Neural cell (in vitro differentiated cells): Measurements from ENCODE around the gene RFC5. TPM values are rescaled to one million over a fixed set of nuclear protein-coding genes. Genes with fewer than 3 reads are reported as not detected.

Source experiments
- H2AFZ ChIP-seq: fragments of 200-600, 300-800 bp; sonication (generic), shearing (Covaris generic); 2 replicates; pipeline ENCODE4 v1.6.0; 2014; ENCODE audit warnings: low read depth, mild to moderate bottlenecking, antibody characterized with exemption, low read length, moderate library complexity
- H3F3A ChIP-seq: fragments of 200-600 bp; shearing (Covaris generic); 2 replicates; pipeline ENCODE4 v1.6.1; 2016; ENCODE audit warnings: mild to moderate bottlenecking, moderate library complexity, mixed read lengths, antibody characterized with exemption, low read length; ENCODE audit not compliant: insufficient read depth, poor library complexity, severe bottlenecking
- H3K27ac ChIP-seq: fragments of 200-600, 300-800 bp; sonication (generic), shearing (Covaris generic); 2 replicates; pipeline ENCODE4 v1.5.1; 2014; ENCODE audit warnings: mild to moderate bottlenecking, low read length, moderate library complexity
- H3K27me3 ChIP-seq: fragments of 300-800, 200-600 bp; sonication (generic), shearing (Covaris generic); 2 replicates; pipeline ENCODE4 v1.6.0; 2014; ENCODE audit warnings: mild to moderate bottlenecking, low read depth, low read length, moderate library complexity; ENCODE audit not compliant: insufficient read depth
- H3K36me3 ChIP-seq: fragments of 300-800, 200-600 bp; sonication (generic), shearing (Covaris generic); 2 replicates; pipeline ENCODE4 v1.5.1; 2014; ENCODE audit warnings: mild to moderate bottlenecking, antibody characterized with exemption, low read length, moderate library complexity; ENCODE audit not compliant: insufficient read depth
- H3K4me2 ChIP-seq: fragments of 300-800, 200-600 bp; sonication (generic), shearing (Covaris generic); 2 replicates; pipeline ENCODE4 v1.6.0; 2014; ENCODE audit warnings: mild to moderate bottlenecking, low read length
- H3K4me3 ChIP-seq: fragments of 300-800, 200-600 bp; sonication (generic), shearing (Covaris generic); 2 replicates; pipeline ENCODE4 v1.5.1; 2014; ENCODE audit warnings: mild to moderate bottlenecking, low read length, moderate library complexity
- H3K79me2 ChIP-seq: fragments of 200-600 bp; shearing (Covaris generic); replicated peaks from 2 replicates; pipeline ENCODE4 v1.6.0; 2014; ENCODE audit warnings: mild to moderate bottlenecking, low read length, moderate library complexity; ENCODE audit not compliant: insufficient read depth
- H3K9ac ChIP-seq: fragments of 300-800, 200-600 bp; sonication (generic), shearing (Covaris generic); 2 replicates; pipeline ENCODE4 v1.6.1; 2016; ENCODE audit warnings: mild to moderate bottlenecking, low read length, mixed read lengths
- H3K9me2 ChIP-seq: fragments of 200-600 bp; shearing (Covaris generic); 2 replicates; pipeline ENCODE4 v1.6.1; 2016; ENCODE audit warnings: mild to moderate bottlenecking, low read length, mixed read lengths; ENCODE audit not compliant: insufficient read depth
- H3K9me3 ChIP-seq: fragments of 200-600, 300-800 bp; sonication (generic), shearing (Covaris generic); 2 replicates; pipeline ENCODE4 v1.6.1; 2016; ENCODE audit warnings: mild to moderate bottlenecking, mixed run types, low read length, moderate library complexity, mixed read lengths
- H4K20me1 ChIP-seq: fragments of 200-600 bp; shearing (Covaris generic); 2 replicates; pipeline ENCODE4 v1.6.1; 2016; ENCODE audit warnings: mild to moderate bottlenecking, mixed run types; ENCODE audit not compliant: insufficient read depth
- CTCF ChIP-seq: fragments of 450-650 bp; IDR thresholded peaks from 2 replicates; pipeline ENCODE4 v1.5.1; 2014; ENCODE audit warnings: antibody characterized with exemption, mild to moderate bottlenecking, moderate library complexity; ENCODE audit not compliant: poor library complexity, severe bottlenecking
- EP300 ChIP-seq: fragments of 450-650 bp; conservative IDR thresholded peaks from 2 replicates; pipeline ENCODE4 v1.6.1; 2014; ENCODE audit warnings: antibody characterized with exemption, mild to moderate bottlenecking, moderate library complexity; ENCODE audit not compliant: poor library complexity, severe bottlenecking
- EZH2 ChIP-seq: fragments of 200-600, 300-800 bp; shearing (Covaris generic), sonication (generic); IDR thresholded peaks from 2 replicates; pipeline ENCODE4 v1.6.1; 2014; ENCODE audit warnings: antibody characterized with exemption, low read length, borderline replicate concordance, mild to moderate bottlenecking; ENCODE audit not compliant: insufficient read depth, poor library complexity, severe bottlenecking
- MXI1 ChIP-seq: fragments of 450-650 bp; conservative IDR thresholded peaks from 2 replicates; pipeline ENCODE4 v1.6.1; 2014; ENCODE audit warnings: antibody characterized with exemption, mild to moderate bottlenecking; ENCODE audit not compliant: poor library complexity, severe bottlenecking
- POLR2AphosphoS5 ChIP-seq: IDR thresholded peaks from 2 replicates; pipeline ENCODE4 v1.6.1; 2012
- RAD21 ChIP-seq: fragments of 450-650 bp; conservative IDR thresholded peaks from 2 replicates; pipeline ENCODE4 v1.6.1; 2014; ENCODE audit warnings: antibody characterized with exemption, mild to moderate bottlenecking, moderate library complexity
- REST ChIP-seq: IDR thresholded peaks from 2 replicates; pipeline ENCODE4 v1.6.1; 2012; ENCODE audit warnings: borderline replicate concordance
- SMC3 ChIP-seq: fragments of 450-650 bp; conservative IDR thresholded peaks from 2 replicates; pipeline ENCODE4 v1.6.1; 2014; ENCODE audit warnings: antibody characterized with exemption, mild to moderate bottlenecking, moderate library complexity; ENCODE audit not compliant: poor library complexity
- TAF1 ChIP-seq: IDR thresholded peaks from 2 replicates; pipeline ENCODE4 v1.6.1; 2012; ENCODE audit warnings: low read depth
- polyA plus RNA-seq: library from polyadenylated mRNA; depleted of rRNA; stranded (reverse); fragments of >200 nt; gene quantifications from 2 replicates; pipeline ENCODE4 v1.2.3, GENCODE V29; 2014

RFC5 gene
- polyA plus RNA-seq, 1 donor from 2014 or later, result 39.4 TPM

GRCh38 chr12:118044577-118044976 lies 28.1 kb downstream of the RFC5 start:
- H3K36me3 ChIP-seq, result peaks cover 7% of the 10 kb centered on the region
- H3K9me2 ChIP-seq, result no peaks in the 10 kb centered on the region
- no peaks in the 10 kb centered on the region for H3K79me2 ChIP-seq
- H3K4me2 ChIP-seq, result no peak overlapping the region
- no peak for TF ChIP-seq POLR2AphosphoS5
- no peak for TF ChIP-seq EP300
- TF ChIP-seq EZH2, result no peak
- no peaks in the 10 kb centered on the region for H3K27me3 ChIP-seq
- H3K9ac ChIP-seq, result no peak overlapping the region
- H3K4me3 ChIP-seq, result no peak overlapping the region
- H3K9me3 ChIP-seq, result no peaks in the 10 kb centered on the region
- no peaks in the 10 kb centered on the region for H4K20me1 ChIP-seq
- no peaks in the 10 kb centered on the region for H3F3A ChIP-seq
- no peak overlapping the region for H3K27ac ChIP-seq
- H2AFZ ChIP-seq, result no peak overlapping the region

- no peak overlapping the region for H3K4me3 ChIP-seq
- no peaks in the 10 kb centered on the region for H4K20me1 ChIP-seq
- no peaks in the 10 kb centered on the region for H3K9me2 ChIP-seq
- H3K79me2 ChIP-seq, result no peaks in the 10 kb centered on the region
- TF ChIP-seq MXI1, result no peak
- TF ChIP-seq REST, result no peak
- TF ChIP-seq TAF1, result no peak
- TF ChIP-seq CTCF, result no peak
- no peaks in the 10 kb centered on the region for H3K9me3 ChIP-seq
- H3F3A ChIP-seq, result no peaks in the 10 kb centered on the region
- no peak overlapping the region for H2AFZ ChIP-seq
- no peak overlapping the region for H3K4me2 ChIP-seq
- peaks cover 7% of the 10 kb centered on the region for H3K36me3 ChIP-seq
- no peak overlapping the region for H3K27ac ChIP-seq
- H3K9ac ChIP-seq, result no peak overlapping the region
- no peaks in the 10 kb centered on the region for H3K27me3 ChIP-seq
Observed at GRCh38 chr12:118046430-118046829, 29.9 kb downstream of the RFC5 start.

GRCh38 chr12:118050972-118051910 lies 34.7 kb downstream of the RFC5 start:
- Histone ChIP-seq H3K9me2 (no peaks in the 10 kb centered on the region), H3K79me2 (peaks cover 11% of the 10 kb centered on the region), H3K27ac (no peak overlapping the region), H3F3A (no peaks in the 10 kb centered on the region), H3K9ac (no peak overlapping the region), H2AFZ (no peak overlapping the region), H4K20me1 (no peaks in the 10 kb centered on the region), H3K27me3 (no peaks in the 10 kb centered on the region), H3K4me3 (no peak overlapping the region), H3K4me2 (no peak overlapping the region), H3K36me3 (peaks cover 7% of the 10 kb centered on the region), H3K9me3 (no peaks in the 10 kb centered on the region)
- TF ChIP-seq POLR2AphosphoS5 (no peak), EZH2 (no peak), TAF1 (no peak), CTCF (no peak), MXI1 (no peak), EP300 (no peak), RAD21 (no peak), REST (no peak), SMC3 (no peak)
